ENCODE data around the gene SENP8. TPM values are rescaled to one million over a fixed set of nuclear protein-coding genes. Genes with fewer than 3 reads are reported as not detected.
A peak's percentile ranks its signal among the peaks of the same experiment; 100 is the strongest.

SENP8 gene
- total RNA-seq, 1 donor from 2014 or later: 6.3 TPM

GRCh38 chr15:72146934-72147333 is 28.7 kb downstream of the SENP8 start:
- no peak for ATAC-seq
- intact Hi-C loops (cut with micrococcal nuclease): no loop called here

DNA sequence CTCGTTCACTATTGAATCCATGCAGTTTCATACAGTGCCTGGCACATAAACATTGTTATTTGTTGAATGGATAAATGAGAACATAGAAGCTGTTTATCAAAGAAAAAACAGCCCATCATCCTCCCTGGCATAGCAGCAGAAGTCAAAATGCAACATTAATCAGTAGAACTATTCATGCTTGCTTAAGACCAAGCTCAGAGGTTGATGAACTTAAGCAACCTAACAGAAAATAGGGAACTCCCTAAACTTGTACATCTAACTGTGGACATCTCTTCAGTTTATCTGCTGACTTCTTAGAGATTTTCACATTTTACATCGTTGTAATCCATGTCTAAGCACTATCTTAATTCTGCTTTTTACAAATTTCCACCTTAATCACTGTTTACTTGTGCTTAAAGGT is 29.2 kb downstream of the SENP8 start:
- no peak for DNase-seq
- ATAC-seq: no peak
- intact Hi-C loops (cut with micrococcal nuclease): no loop called here

More at GRCh38 chr15:72146934-72147333, 28.7 kb downstream of the SENP8 start:
- DNase-seq: no peak

DNA sequence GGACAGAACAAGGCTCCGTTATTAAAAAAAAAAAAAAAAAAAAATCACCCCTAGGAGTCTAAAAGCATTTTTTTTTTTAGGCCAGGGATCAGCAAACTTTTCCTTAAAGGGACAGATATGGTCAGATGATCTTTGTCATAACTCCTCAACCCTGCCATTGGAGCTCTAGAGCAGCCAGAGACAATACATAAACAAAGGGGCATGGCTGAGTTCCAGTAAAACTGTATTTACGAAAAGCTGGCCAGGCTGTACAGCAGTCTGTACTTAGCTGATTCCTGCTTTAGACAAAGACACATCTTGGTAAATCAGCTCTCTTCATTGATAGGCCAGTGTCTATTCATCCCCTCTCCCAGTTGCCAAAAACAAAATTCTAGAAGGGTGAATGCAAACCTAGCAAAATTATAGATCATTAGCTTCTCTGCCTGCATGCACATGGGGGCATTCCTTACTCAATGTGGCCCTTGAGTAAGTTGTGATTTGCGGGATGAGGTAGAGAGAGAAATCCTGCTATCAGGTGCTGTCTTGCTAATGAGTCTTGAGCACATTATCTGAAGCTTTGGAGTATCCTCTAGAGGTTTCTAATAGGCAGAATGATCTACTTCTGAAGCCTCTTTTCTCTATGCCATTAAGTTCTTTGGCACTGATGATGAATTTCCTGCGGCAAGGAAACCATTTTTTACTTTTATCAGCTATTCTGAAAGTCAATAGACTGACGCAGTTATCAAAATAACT is 35.2 kb downstream of the SENP8 start:
- ATAC-seq (no peak), DNase-seq (no peak)
- intact Hi-C loops (cut with micrococcal nuclease): no loop called here

DNA sequence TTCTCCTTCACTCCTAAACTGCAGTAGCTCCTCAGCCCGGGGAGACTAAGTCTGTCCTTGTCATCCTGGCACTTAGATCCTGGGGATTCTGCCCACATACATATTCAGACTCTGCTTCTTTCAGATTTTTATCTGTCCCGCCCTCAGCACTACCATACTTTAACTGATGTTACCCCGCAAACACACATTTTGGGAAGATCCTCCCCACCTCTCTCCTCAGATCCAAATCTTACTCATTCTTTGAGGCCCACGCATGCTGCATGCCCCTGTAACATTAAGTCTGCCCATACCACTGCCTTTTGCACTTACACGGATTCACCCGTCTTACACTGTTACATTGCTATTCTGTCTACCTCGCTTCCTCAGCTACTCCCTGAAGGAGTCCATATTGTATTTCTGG is 36.1 kb downstream of the SENP8 start:
- no peak for DNase-seq
- intact Hi-C loops (cut with micrococcal nuclease): no loop called here
- ATAC-seq: no peak

- ATAC-seq (peak; percentile 86), DNase-seq (peak; percentile 86)
- intact Hi-C loops (cut with micrococcal nuclease): no loop called here
These were observed 36.9 kb downstream of the SENP8 start for GRCh38 chr15:72155003-72155621.

DNA sequence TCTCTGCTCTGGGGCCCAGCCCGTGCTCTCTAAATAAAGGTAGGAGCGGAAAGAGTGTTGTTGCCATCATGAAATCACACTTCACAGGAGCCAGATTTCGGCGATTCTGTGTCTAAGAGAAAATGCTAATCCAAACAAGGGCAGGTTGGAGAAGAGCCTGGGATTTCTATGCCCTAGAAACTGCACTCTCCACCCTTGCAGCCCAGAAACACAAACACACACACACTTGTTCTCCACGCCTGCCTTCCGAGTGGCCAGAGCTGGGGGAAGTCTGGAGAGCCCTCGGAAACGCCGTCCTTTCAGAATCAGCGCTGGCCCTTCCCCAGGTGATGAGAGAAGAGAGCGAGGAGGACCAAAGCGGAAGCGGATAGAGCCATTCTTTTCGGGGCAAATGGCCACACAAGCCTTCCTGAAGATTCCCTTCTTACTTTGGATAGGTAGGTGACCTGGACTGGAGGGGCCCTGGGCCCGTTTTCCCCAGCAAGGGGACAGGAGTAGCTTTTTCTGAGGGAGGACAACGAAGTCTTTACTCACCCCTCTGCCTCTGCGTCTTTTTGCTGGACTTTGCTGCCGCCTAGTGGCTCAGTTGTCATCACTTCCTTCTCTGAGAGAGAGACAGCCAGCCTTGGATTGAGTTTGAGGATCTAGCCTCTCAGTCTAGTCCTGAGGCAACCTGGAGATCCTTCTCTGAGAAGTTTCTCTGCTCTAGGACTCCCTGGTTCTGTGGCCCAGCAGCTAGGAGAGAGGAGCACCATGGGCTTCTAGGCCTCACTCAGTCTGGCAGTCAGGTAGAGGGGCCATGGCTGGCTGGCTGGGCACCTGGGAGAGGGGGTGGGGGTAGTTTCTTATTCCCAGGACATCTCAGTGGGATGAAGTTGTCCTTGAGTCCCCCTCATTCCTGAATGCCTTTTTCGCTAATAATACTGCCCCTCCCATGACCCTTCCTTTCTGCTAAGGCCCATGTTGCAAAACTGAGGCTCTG is 37.7 kb downstream of the SENP8 start:
- ATAC-seq: peak; percentile 94
- intact Hi-C loops (cut with micrococcal nuclease): no loop called here
- DNase-seq: peak; percentile 87

DNA sequence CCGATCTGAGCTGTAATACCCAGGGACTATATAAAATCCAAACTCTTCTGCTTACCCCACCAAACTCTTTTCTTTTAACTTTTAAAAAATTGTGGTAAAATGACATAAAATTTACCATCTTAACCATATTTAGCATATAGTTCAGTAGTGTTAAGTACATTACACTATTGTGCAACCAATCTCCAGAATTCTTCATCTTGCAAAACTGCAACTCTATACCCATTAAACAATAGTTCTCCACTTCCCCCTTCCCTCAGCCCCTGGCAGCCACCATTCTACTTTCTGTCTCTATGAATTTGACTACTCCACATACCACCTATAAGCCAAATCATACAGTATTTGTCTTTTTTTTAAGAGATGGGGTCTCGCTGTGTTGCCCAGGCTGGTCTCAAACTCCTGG is 38.7 kb downstream of the SENP8 start:
- DNase-seq (no peak), ATAC-seq (no peak)
- intact Hi-C loops (cut with micrococcal nuclease): no loop called here

GRCh38 chr15:72160696-72161245 is 42.6 kb downstream of the SENP8 start:
- no peak for DNase-seq
- intact Hi-C loops (cut with micrococcal nuclease): no loop called here
- ATAC-seq: no peak

DNA sequence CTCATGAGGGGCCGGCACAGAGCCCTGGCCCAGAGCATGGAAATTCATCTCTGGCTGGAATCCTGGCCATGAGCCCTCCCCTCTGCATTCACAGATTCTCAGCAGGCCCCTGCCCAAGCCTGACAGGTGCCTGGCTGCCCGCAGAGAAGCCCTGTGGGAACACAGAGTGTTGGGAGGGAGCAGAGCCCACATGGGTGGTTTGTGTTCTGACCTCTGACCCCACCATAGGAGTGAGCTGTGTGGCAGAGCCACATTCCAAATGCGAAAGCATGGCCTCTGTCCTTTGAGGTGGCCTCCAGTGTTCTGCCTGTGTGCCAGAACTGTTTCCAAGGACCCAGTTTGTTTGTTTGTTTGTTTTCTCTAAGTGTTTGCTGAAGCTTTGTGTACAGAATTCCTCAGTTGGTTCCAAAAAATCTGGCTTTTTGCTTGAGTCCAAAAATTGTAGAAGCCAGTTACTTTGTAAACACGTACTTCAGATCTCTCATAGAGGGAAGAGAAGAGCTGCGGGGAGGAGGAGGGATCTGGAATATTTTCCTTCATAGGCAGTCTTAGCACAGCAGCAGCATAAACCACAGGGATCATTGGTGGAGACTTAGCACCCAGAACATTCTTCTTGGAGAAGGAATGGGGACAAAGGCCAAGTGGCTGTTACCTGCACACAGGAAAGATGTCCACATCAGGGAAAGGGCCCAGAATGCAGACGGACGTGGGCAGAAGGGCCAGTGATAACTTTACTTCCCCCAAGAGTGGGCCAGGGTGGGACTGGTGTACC is 43.3 kb downstream of the SENP8 start:
- no peak for ATAC-seq
- no peak for DNase-seq
- intact Hi-C loops (cut with micrococcal nuclease): no loop called here

GRCh38 chr15:72162569-72162968 is 44.4 kb downstream of the SENP8 start:
- intact Hi-C loops (cut with micrococcal nuclease): no loop called here
- ATAC-seq: no peak
- no peak for DNase-seq

- intact Hi-C loops (cut with micrococcal nuclease): no loop called here
- ATAC-seq (no peak), DNase-seq (no peak)
These were observed 45.5 kb downstream of the SENP8 start for GRCh38 chr15:72163719-72164118.

DNA sequence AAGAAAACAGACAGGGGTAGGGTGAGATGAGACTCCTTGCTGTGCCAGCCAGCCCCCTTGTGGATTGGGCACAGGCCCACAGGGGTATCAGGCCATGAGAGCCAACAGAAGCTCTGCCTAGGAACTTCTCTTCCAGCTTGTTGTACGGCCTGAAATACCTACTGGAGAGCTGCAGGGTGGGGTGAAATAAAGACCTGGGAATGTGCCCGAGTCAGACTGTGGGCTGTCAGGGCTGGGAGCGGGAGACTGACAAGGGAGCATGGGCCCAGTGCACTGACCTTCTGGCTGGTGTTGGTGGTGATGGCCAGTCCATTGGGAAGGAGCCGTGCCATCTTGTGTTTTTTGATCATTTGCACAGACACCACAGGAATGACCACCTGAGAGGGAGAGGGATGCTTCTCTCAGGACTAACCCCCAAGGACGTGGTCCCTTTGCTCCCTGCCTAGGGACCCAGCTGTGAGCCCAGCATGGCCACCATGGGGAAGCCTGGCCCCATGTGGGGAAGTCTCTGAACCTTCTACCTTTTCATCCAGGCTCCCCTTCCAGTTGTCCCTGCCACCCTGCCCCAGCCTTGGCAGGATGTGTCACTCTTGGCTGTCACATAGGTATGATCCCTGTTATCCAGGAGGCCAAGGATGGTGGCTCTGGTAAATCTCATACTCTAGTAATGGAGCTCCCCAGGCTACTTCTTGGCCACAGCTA is 48.7 kb downstream of the SENP8 start:
- no peak for ATAC-seq
- DNase-seq: no peak
- intact Hi-C loops (cut with micrococcal nuclease): no loop called here

- DNase-seq (no peak), ATAC-seq (no peak)
- intact Hi-C loops (cut with micrococcal nuclease): no loop called here
These were observed 49.2 kb downstream of the SENP8 start for GRCh38 chr15:72167445-72167844.

GRCh38 chr15:72168131-72168807 is 50.1 kb downstream of the SENP8 start:
- ATAC-seq: peak; percentile 79
- DNase-seq: peak; percentile 50
- intact Hi-C loops (cut with micrococcal nuclease): no loop called here

- intact Hi-C loops (cut with micrococcal nuclease): no loop called here
- ATAC-seq (peak; percentile 62), DNase-seq (no peak)
These were observed 50.6 kb downstream of the SENP8 start for GRCh38 chr15:72168808-72169190.

- intact Hi-C loops (cut with micrococcal nuclease): no loop called here
These were observed 51.2 kb downstream of the SENP8 start for GRCh38 chr15:72169236-72169920.

DNA sequence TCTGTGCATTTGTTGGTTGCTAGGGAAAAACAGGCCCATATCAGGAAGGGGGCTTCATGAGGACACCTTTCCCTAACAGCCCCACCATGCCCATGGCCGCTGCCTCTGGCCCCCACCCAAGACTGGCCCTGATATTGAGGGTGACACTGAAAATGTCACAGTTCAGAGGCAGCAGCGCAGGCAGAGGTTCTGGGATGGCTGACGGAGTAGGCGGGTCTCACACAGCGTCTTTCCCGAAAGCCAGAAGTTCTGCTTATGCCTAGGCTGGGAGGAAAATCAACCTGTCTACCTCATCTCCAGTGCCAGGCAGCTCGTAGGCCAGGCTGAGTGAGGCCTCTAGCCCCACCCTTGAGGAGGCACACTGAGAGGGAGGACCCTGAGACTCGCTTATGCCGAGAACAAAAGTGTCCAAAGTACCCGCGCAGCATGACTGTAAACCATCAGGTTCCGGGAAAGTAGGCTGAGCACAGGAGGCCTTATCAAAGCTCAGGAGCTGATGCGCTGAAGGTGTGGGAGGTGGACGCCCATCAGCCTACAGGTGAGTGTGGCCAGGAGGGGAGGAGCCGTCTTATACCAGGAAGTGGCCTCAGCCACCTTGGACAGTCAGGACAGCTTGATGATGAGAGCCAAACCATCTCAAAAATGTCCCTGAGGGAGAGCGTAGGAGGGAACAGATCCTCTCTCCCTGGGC is 51.9 kb downstream of the SENP8 start:
- intact Hi-C loops (cut with micrococcal nuclease): no loop called here
- no peak for DNase-seq
- no peak for ATAC-seq

More at GRCh38 chr15:72169236-72169920, 51.2 kb downstream of the SENP8 start:
- no peak for DNase-seq
- peak; percentile 6 for ATAC-seq

All from left ventricle myocardium superior (tissue), 1 donor.